RWPE1 (cell line): ENCODE data around the gene MTHFR.

Experiments
- CTCF ChIA-PET: fragments of 350-600 bp; sonication (Branson Sonifier 250); formaldehyde crosslinking; extraction: SDS; loops from one replicate; lab custom pipeline; 2021; lab: Yijun Ruan, JAX
- POLR2A ChIA-PET: fragments of 400-600 bp; formaldehyde crosslinking; extraction: SDS; loops from one replicate; lab custom pipeline; 2020; ENCODE audit warnings: antibody characterized with exemption; ENCODE audit not compliant: low non-redundant PET; lab: Yijun Ruan, JAX
- DNase-seq: peaks from one replicate; pipeline ENCODE4 v3.0.0; 2012; ENCODE audit warnings: low spot score
- H3K27ac ChIP-seq: fragments of 450-650 bp; 2 replicates; pipeline ENCODE4 v1.5.1; 2017
- CTCF ChIP-seq: fragments of 450-650 bp; conservative IDR thresholded peaks from 2 replicates; pipeline ENCODE4 v1.5.1; 2017; ENCODE audit warnings: low read depth, mild to moderate bottlenecking

Gene MTHFR

GRCh38 chr1:11838349-11839272 is 32.8 kb upstream of the MTHFR start:
- peak overlapping the region; percentile 28 for H3K27ac ChIP-seq
- ChIA-PET CTCF (interaction anchor here (0.6 to 3.0 kb wide), 8 partner anchors 9 to 129 kb away, joined by 3 to 16 read pairs (median 4); partner anchors contain the start of gene NPPA), POLR2A (no interaction called here)
- peak; percentile 84 for DNase-seq
- peak; percentile 99 for TF ChIP-seq CTCF

- no peak for TF ChIP-seq CTCF
- CTCF ChIA-PET: interaction anchor here (0.6 to 3.0 kb wide), 8 partner anchors 10 to 130 kb away, joined by 3 to 16 read pairs (median 4); partner anchors contain the start of gene NPPA
- POLR2A ChIA-PET: interaction anchor here (0.5 kb wide), 1 partner anchor 70 kb away, joined by 3 read pairs; no protein-coding TSS in a partner anchor
- DNase-seq: no peak
- peak overlapping the region; percentile 28 for H3K27ac ChIP-seq
Measured at GRCh38 chr1:11837767-11838348, 32.1 kb upstream of the MTHFR start.

GRCh38 chr1:11836955-11837766 is 31.4 kb upstream of the MTHFR start:
- TF ChIP-seq CTCF: no peak
- no peak for DNase-seq
- H3K27ac ChIP-seq: peak overlapping the region; percentile 28
- ChIA-PET CTCF (interaction anchor here (0.6 to 3.0 kb wide), 4 partner anchors 12 to 389 kb away, joined by 3 to 16 read pairs (median 4); no protein-coding TSS in a partner anchor), POLR2A (interaction anchor here (0.5 kb wide), 1 partner anchor 71 kb away, joined by 3 read pairs; no protein-coding TSS in a partner anchor)

- ChIA-PET POLR2A (interaction anchor here (0.6 kb wide), 2 partner anchors 56 to 144 kb away, joined by 3 read pairs; partner anchors contain the start of gene MFN2), CTCF (interaction anchor here (0.6 to 3.0 kb wide), 5 partner anchors 11 to 367 kb away, joined by 3 to 16 read pairs (median 4); no protein-coding TSS in a partner anchor)
- H3K27ac ChIP-seq: peak overlapping the region; percentile 28
- no peak for TF ChIP-seq CTCF
- DNase-seq: no peak
Measured at GRCh38 chr1:11835441-11836225, 29.9 kb upstream of the MTHFR start.

GRCh38 chr1:11833900-11834299 is 28.1 kb upstream of the MTHFR start:
- CTCF ChIA-PET: interaction anchor here (0.8 kb wide), 1 partner anchor 9 kb away, joined by 4 read pairs; no protein-coding TSS in a partner anchor
- TF ChIP-seq CTCF: no peak
- H3K27ac ChIP-seq: no peak overlapping the region
- DNase-seq: no peak
- POLR2A ChIA-PET: no interaction called here
